Mesothelial cell of epicardium (in vitro differentiated cells): Measurements from ENCODE around the gene ELP5. TPM values are rescaled to one million over a fixed set of nuclear protein-coding genes. Genes with fewer than 3 reads are reported as not detected.

ENCODE experiments used
- DNase-seq, 2 experiments: peaks; one replicate each; pipeline ENCODE4 v3.0.0; 2021; ENCODE audit warnings: low spot score in 2 of 2; ENCODE audit not compliant: unreplicated experiment in 2 of 2
- H3K27ac Mint-ChIP-seq: 2 replicates; pipeline ENCODE4 v1.8.0; 2021; ENCODE audit warnings: mixed read lengths
- H3K27me3 Mint-ChIP-seq: 2 replicates; pipeline ENCODE4 v1.8.0; 2021; ENCODE audit warnings: low read depth, mixed read lengths
- H3K36me3 Mint-ChIP-seq: 2 replicates; pipeline ENCODE4 v1.8.0; 2021; ENCODE audit warnings: mixed read lengths
- H3K4me1 Mint-ChIP-seq: 2 replicates; pipeline ENCODE4 v1.8.0; 2021; ENCODE audit warnings: mixed read lengths
- H3K4me3 Mint-ChIP-seq: 2 replicates; pipeline ENCODE4 v1.8.0; 2021; ENCODE audit warnings: mild to moderate bottlenecking, moderate library complexity, mixed read lengths
- H3K9me3 Mint-ChIP-seq: 2 replicates; pipeline ENCODE4 v1.8.0; 2021; ENCODE audit warnings: mixed read lengths
- total RNA-seq: library from RNA; stranded (reverse); gene quantifications from 3 replicates; pipeline ENCODE4 v1.2.1, GENCODE V29; 2021
- TF ChIP-seq, protein P1 (sequence below): fragments of 200-600 bp; sonication (generic); IDR thresholded peaks from one replicate; pipeline ENCODE4 v1.5.0; 2021; ENCODE audit warnings: antibody characterized with exemption; ENCODE audit not compliant: unreplicated experiment

The ELP5 gene
- total RNA-seq, 1 donor from 2014 or later: 37.9 TPM

DNA sequence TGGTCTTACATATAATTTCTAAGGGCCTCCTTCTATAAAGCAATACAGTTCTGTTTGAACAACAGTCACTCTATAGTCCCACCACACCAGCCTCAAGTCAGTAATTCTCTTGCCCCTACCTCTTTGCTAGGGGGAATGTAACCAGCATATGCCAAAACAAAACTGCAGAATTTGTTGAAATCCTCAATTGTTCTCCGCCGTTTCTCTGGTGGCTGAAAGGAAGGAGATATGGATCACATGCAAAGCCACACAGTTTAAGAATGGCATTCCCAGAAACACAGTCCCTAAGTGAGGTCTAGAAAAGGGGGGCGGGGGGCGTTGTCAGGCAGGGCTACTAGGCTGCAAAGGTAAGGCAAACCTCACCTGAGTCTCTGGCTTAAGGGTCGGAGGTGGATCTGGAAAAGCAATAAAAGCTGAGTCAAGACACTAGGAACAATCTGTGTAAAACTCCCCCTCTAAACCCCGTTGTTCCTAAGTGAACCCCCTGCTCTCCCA lies 14.7 kb upstream of the ELP5 start:
- Mint-ChIP-seq H3K4me1 (peaks cover 53% of the 10 kb centered on the region), H3K27me3 (no peaks in the 10 kb centered on the region), H3K27ac (peak overlapping the region; percentile 87)

DNA sequence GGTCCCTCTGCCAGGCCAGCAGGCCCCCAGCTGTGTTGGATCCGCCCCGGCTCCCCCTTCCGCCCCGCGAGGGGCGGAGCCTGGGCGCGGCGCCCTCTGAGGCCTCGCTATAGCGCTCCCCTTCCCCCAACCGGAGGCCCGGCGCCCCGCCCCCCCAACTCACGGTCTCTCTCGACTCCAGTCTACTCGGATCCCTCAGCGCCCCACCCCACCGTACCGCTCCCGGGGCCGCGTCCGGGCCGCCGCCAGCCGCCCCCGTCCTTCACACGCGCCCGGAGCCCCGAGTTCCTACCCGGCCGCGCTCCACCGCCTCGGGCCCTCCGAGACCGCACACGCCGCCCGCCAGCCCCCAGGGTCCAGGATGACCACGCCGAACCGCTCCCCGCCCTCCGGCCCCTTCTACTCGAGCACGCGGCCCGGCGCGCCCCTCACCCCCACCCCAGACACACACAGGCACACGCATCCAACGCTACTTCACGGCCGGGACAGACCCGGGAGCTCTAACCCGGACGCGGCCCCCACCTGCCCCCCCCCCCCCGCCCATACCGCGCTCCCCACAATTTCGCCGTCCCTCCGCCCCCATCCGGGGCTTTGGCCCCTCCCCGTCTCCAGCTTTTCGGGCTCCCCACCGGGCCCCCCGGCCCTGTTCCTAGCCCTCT lies 14.1 kb upstream of the ELP5 start:
- TF ChIP-seq, protein P1, sequence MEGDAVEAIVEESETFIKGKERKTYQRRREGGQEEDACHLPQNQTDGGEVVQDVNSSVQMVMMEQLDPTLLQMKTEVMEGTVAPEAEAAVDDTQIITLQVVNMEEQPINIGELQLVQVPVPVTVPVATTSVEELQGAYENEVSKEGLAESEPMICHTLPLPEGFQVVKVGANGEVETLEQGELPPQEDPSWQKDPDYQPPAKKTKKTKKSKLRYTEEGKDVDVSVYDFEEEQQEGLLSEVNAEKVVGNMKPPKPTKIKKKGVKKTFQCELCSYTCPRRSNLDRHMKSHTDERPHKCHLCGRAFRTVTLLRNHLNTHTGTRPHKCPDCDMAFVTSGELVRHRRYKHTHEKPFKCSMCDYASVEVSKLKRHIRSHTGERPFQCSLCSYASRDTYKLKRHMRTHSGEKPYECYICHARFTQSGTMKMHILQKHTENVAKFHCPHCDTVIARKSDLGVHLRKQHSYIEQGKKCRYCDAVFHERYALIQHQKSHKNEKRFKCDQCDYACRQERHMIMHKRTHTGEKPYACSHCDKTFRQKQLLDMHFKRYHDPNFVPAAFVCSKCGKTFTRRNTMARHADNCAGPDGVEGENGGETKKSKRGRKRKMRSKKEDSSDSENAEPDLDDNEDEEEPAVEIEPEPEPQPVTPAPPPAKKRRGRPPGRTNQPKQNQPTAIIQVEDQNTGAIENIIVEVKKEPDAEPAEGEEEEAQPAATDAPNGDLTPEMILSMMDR: no peak
- Mint-ChIP-seq H3K9me3 (no peaks in the 10 kb centered on the region), H3K4me1 (peaks cover 50% of the 10 kb centered on the region), H3K27ac (peak overlapping the region; percentile 87), H3K36me3 (peaks cover 17% of the 10 kb centered on the region), H3K27me3 (no peaks in the 10 kb centered on the region), H3K4me3 (peak overlapping the region; percentile 95)
- peak in 1 of 2 experiments; percentile 68 for DNase-seq

More for the DNA sequence above, 14.7 kb upstream of the ELP5 start:
- peaks cover 17% of the 10 kb centered on the region for H3K36me3 Mint-ChIP-seq
- no peaks in the 10 kb centered on the region for H3K9me3 Mint-ChIP-seq
- DNase-seq: no peak
- H3K4me3 Mint-ChIP-seq: peak overlapping the region; percentile 95
- TF ChIP-seq, protein P1: no peak

DNA sequence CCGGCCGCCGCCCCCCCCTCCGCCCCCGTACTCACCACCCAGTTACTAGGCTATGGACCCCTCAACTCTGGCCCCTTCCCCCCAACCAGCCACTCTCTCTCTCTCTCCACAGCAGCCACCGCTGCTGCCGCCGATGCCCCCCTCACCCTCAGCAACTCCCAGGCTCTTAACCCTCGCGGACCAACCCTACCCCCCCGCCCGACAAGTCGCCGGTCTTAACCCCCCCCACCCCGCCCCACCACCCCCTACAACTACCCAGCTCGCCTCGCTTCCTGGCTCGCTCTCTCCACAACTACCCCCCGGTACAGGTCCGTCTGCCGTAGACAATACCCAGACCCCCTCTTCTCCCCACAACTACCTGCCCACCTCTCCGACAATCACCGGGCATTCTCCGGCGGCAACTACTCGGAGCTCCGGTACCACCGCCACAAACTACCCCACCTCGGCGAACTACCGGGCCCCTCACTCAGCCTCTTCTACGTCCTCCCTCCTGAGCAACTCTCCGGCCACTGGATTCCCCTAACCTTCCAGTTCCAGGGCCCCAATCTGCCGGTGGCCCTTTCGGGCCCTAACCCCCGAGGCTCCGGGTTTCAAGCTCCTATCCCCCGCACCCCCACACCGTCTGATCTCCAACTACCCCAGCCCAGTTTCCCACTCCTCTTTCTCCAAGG lies 13.5 kb upstream of the ELP5 start:
- peak overlapping the region; percentile 99 for H3K27ac Mint-ChIP-seq
- H3K4me1 Mint-ChIP-seq: peaks cover 51% of the 10 kb centered on the region
- TF ChIP-seq, protein P1: no peak
- H3K36me3 Mint-ChIP-seq: peaks cover 17% of the 10 kb centered on the region
- H3K4me3 Mint-ChIP-seq: peak overlapping the region; percentile 95
- no peaks in the 10 kb centered on the region for H3K27me3 Mint-ChIP-seq
- H3K9me3 Mint-ChIP-seq: no peaks in the 10 kb centered on the region
- no peak for DNase-seq

DNA sequence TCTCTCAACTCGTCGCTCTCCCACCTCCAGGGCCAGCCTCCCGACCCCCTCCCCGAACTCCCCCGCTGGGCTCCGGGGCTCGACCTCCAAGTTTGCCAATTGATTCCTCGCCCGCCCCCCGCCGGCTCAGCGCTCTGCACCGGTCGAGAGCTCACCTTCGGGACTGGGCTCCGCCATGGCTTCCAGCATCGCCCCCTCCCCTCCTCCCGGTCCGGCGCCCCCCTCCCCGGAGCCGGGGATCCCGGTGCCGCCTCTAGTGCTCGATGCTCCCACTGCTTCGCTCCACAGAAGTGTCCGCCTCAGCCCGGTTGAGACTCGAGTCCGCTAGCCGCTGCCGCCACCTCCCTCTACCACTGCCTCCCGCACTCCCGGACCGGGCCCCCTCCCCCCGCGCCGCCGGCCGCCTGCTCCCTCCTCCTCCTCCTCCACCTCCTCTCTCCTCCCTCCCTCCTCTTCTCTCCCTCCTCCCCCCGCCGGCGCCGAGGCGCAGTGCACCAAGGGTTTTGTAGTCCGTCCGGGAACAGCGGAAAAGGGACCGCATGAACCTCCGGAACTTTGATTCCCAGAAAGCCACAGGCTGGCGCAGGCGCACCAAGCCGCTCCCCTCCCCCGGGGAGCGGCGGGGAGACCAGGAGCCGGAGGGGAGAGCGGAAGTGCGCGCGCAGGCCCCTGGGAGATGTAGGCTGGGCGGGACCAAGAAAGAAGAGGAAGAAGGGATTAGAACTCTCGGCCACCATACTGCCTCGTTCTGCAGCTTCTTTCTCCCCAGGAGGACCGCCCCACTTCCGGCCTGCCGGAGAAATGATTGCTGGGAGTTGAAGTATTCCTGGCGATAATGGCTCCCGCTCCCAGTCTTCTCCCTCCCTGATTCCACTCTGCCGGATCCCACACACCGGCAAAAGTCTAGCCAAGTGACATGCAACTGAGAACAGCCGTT lies 12.7 kb upstream of the ELP5 start, which contains the start of gene PHF23:
PHF23 (minus strand) TSS at position 367 of the 937 bp plus-strand sequence; CDS start at position 189, 178 bp downstream.
- Mint-ChIP-seq H3K27ac (peak within 1 kb of the TSS; percentile 99), H3K27me3 (no peaks in the 10 kb centered on the region), H3K4me1 (peaks cover 47% of the 10 kb centered on the region), H3K9me3 (no peaks in the 10 kb centered on the region), H3K4me3 (peak within 1 kb of the TSS; percentile 95), H3K36me3 (peaks cover 18% of the 10 kb centered on the region)
- peak; percentile 97 to 98 for DNase-seq
- TF ChIP-seq, protein P1: no peak

DNA sequence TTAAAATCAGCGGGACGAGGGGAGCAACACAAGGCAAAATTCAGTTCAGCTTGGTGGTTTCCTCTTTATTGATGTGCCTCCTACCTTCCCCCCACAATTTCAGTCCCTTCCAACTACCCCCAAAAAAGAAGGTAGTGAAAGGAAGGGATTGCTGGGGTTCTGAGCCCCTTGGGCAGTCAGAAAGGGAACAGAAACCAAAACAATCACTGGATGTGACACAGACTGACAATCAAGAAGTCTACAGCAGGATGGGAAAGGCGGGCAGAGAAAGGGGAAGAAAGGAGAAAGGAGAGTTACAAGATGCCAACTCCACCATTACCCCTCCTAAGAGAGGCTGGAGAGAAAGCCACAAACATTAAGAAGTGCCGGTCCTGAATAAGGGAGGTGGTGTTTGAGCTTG lies 11.6 kb upstream of the ELP5 start:
- no peaks in the 10 kb centered on the region for H3K9me3 Mint-ChIP-seq
- peaks cover 18% of the 10 kb centered on the region for H3K36me3 Mint-ChIP-seq
- DNase-seq: no peak
- peaks cover 41% of the 10 kb centered on the region for H3K4me1 Mint-ChIP-seq
- no peaks in the 10 kb centered on the region for H3K27me3 Mint-ChIP-seq
- TF ChIP-seq, protein P1: no peak
- peak overlapping the region; percentile 99 for H3K27ac Mint-ChIP-seq
- peak overlapping the region; percentile 95 for H3K4me3 Mint-ChIP-seq
